ENCODE measurements around the gene WNK2.

The WNK2 gene

DNA sequence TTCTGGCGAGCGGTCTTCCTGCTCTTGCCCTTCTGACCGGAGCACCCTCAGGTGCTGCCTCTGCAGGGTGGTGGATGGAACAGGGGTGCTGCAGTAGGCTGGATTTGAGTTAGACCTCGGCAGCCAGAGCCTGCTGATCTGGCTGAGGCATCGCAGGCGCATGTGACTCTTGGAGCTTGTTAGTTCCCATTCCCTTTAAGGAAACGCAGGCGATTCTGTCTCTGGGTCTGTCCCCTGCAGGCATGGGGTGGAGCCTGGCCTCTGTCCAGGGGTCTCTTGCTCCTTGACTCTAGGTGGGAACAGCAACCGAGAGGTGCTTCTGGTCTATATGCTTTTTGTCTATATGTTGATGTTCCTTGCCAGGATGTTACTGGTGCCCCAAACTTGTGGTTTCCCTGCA is 3.1 kb downstream of the WNK2 start:
- Mint-ChIP-seq H3K4me1 (ENCODE audit: low read depth) (peaks cover 9% of the 10 kb centered on the region), H3K27me3 (peaks cover 34% of the 10 kb centered on the region), H3K4me3 (no peak overlapping the region), H3K27ac (no peak overlapping the region), H3K36me3 (ENCODE audit: low read depth) (no peaks in the 10 kb centered on the region), H3K9me3 (no peaks in the 10 kb centered on the region)
- no peak for DNase-seq

DNA sequence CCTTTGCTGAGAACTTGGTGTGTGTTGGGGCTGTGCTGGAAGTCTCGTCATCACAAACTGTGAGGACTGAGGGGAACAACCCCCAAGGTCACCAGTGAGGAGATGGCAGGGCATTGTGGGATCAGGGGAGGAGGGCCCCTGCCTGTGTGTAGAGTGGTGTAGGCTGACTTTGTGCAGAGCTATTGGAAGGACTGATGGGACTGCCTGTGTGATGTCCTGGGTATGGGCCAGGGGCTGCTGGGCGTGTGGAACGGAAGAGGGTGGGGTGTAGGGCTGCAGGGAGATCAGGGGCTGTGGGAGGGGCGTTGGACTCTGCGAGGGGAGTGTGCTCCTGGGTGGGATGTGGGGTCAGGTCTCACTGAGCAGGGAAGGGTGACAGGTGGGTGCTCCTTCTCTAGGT is 3.6 kb downstream of the WNK2 start:
- Mint-ChIP-seq H3K9me3 (no peaks in the 10 kb centered on the region), H3K27ac (peak overlapping the region; percentile 20), H3K36me3 (ENCODE audit: low read depth) (no peaks in the 10 kb centered on the region), H3K27me3 (peaks cover 28% of the 10 kb centered on the region), H3K4me3 (no peak overlapping the region), H3K4me1 (ENCODE audit: low read depth) (peaks cover 9% of the 10 kb centered on the region)
- DNase-seq: no peak

DNA sequence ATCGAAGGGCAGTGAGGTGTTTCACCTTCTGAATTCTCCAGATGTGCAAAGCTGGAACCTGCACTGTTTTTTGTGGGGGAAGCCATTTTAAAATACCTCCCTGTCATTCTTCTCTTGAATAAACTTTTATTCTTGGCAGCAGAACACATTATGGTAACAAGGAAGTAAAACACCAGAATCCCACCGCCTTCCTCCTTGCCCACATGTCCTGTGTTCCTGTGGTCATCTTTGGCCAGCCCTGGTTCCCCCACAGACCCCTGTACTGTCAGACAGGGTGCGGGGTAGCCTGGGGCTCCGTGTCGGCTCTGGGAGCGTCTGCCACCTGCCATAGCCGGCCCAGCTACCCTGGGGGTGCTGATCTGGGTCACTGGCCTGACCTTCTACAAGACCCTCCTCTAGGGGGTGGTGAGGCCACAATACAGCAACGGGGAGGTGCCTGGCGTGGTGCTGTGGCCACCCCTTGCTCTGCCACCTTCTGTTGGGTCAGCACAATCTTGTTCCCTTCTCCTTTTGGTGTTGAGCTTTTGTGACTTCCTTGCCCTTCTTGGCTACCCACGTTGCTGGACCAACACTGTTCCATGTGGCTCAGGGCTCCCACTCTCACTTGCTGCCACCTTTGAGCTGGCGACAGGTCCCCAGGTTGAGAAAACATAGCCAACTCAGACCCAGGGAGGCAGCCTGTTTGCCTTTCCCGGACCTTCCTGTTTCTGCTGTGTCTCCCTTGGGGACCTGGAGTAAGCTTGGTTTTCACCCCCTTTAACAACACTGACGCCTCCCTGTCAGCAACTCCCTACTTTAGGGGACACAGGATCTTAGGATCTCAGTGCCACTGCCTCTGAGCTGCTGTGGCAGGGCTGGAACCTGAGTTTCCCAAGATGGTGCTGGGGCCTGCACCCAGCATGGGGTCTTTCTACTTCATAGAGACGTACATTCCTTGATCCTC is 4.8 kb downstream of the WNK2 start:
- Mint-ChIP-seq H3K9me3 (no peaks in the 10 kb centered on the region), H3K36me3 (ENCODE audit: low read depth) (no peaks in the 10 kb centered on the region), H3K4me1 (ENCODE audit: low read depth) (peaks cover 1% of the 10 kb centered on the region), H3K27me3 (peaks cover 17% of the 10 kb centered on the region), H3K27ac (no peak overlapping the region), H3K4me3 (no peak overlapping the region)
- DNase-seq: no peak

DNA sequence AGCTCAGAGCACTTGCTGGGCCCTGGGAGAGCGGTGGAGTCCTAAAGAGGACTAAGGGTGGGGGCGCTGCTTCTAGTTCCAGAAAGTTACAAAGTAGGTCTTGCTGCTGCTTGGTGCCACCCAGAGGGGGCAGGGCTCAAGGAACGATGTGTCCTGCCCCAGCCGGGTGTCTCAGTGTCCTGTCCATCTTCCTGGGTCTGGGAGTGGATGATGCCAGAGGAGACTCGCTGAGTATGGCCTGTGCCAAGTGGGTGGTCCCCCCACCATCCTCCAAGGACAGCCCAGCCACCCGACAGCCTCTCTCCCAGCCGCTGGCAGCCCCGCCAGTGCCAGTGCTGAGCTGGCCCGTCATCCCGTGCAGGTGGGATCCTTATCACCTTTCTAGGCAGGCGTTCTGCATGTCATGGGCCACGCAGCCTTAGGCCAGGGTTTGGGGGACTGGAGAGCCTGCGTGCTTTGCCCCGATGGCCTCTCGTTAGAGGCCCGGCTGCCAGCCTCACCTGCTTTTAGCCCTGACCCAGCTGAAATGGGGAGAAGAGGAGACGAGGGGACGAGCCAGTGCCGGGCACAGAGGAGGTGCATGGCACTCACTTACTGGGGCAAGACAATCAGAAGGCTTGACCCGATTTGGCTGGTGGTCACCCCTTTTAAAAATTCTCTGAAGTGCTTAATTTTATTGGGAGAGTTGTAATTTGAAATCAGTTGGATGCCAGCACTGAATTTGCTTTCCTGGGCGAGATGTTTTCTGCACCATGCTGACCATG is 5.6 kb downstream of the WNK2 start:
- no peaks in the 10 kb centered on the region for H3K9me3 Mint-ChIP-seq
- no peak for DNase-seq
- no peak overlapping the region for H3K27ac Mint-ChIP-seq
- H3K4me3 Mint-ChIP-seq: no peak overlapping the region
- H3K36me3 Mint-ChIP-seq (ENCODE audit: low read depth): no peaks in the 10 kb centered on the region
- H3K27me3 Mint-ChIP-seq: peaks cover 14% of the 10 kb centered on the region
- H3K4me1 Mint-ChIP-seq (ENCODE audit: low read depth): no peaks in the 10 kb centered on the region

DNA sequence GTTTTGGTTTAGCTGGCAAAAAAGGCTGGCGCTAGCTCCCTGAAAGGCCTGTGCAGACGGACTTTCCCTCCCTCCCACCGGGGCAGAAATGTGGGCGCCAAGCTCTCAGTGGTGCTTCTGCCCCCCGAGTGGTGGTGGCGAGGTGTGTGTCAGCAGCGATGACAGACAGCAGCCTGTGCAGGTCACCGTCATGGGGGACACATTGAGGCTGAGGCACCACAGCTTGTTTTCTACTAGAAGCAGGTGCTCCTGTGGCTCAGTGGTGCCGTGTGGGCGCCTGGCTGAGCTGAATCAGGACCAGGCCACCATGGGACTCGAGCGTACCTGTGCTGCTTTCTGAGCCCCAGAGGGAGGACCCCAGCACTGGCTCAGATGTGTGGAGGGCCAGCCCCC is 6.2 kb downstream of the WNK2 start:
- no peak for DNase-seq
- Mint-ChIP-seq H3K27me3 (peaks cover 14% of the 10 kb centered on the region), H3K36me3 (ENCODE audit: low read depth) (no peaks in the 10 kb centered on the region), H3K4me1 (ENCODE audit: low read depth) (no peaks in the 10 kb centered on the region), H3K27ac (no peak overlapping the region), H3K4me3 (no peak overlapping the region), H3K9me3 (no peaks in the 10 kb centered on the region)

DNA sequence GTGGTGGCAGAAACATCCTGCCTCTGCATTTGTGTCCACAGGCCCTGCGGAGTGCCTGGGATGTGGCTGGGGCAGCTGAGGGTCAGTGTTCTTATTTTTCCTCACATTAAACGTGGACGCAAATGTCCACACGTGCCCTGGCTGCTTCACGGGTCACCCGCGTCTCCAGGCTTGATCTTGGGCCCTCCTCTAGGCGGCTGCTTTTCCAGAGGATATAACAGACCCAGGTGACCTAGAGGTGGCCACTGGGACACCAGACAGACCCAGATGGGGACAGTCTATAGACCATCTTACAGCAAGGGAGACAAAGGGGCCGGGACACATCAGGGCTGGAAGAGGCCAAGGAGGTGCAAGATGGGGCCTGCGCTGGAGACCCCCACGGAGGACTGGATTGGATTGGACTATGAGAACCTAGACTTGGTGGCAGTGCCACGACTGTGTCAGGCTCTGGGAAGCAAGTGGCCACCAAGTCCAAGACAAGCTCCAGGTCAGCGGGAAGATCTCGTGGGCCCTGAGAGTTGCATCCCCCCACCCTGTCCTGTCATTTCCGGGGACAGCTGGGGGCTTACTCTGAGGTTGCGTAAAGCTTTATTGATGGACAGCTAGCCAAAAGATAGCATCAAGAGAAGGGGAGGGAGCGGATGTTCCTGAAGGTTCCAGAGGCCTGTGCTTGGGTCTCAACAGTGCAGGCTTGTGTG is 6.9 kb downstream of the WNK2 start:
- Mint-ChIP-seq H3K27ac (no peak overlapping the region), H3K9me3 (no peaks in the 10 kb centered on the region)

DNA sequence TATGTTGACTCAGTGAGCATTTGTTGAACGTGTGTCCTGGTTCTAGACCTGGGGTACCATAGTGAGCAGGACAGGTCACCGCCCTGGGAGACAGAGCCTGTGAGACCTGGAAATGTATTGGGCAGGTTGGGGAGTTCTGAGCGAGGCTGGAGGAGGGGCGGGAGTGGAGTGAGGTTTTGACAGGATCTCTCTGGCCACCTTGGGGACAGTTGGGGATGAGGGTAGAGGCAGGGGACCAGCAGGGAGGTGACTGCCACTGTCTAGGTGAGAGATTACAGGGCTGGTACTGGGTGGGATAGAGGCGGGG is 7.4 kb downstream of the WNK2 start:
- DNase-seq: no peak
- Mint-ChIP-seq H3K27me3 (peaks cover 4% of the 10 kb centered on the region), H3K9me3 (no peaks in the 10 kb centered on the region)

More for the DNA sequence above, 6.9 kb downstream of the WNK2 start:
- Mint-ChIP-seq H3K27me3 (peaks cover 9% of the 10 kb centered on the region), H3K4me3 (no peak overlapping the region), H3K36me3 (ENCODE audit: low read depth) (no peaks in the 10 kb centered on the region), H3K4me1 (ENCODE audit: low read depth) (no peaks in the 10 kb centered on the region)
- DNase-seq: no peak

DNA sequence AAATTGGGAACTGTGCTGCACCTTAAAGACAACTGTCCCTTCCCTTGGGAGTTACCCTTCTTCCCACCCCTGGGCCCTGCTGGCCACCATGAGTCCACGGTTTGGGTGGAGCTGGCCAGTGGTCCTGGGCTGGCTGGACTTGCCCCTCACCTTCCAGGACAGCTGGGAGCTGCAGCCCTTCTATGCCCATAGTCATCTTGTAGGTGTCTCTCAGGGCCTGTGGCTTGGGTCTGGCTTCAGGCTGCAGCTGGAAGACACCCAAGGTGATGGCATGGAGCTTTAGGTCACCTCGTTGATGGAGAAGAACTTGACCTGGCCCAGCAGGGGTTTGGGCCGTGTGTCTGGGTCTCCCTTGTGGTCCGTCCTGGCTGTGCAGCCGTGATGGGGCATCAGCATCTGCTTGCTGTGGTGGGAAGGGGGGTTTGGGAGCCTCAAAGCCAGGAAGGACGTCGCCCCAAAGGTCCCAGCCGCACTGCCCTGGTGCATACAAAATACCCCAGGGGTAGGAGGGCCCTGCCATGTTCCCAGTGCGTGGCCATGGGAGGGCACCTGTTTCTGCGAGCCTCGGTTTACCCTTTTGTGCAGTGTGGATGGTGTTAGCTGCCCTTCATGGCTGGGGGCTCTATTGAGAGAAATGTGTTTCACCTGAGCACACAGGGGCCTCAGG is 8.9 kb downstream of the WNK2 start:
- Mint-ChIP-seq H3K4me1 (ENCODE audit: low read depth) (no peaks in the 10 kb centered on the region), H3K27me3 (no peaks in the 10 kb centered on the region), H3K4me3 (no peak overlapping the region), H3K27ac (no peak overlapping the region), H3K9me3 (no peaks in the 10 kb centered on the region), H3K36me3 (ENCODE audit: low read depth) (no peaks in the 10 kb centered on the region)
- no peak for DNase-seq

More for the DNA sequence above, 7.4 kb downstream of the WNK2 start:
- no peaks in the 10 kb centered on the region for H3K36me3 Mint-ChIP-seq (ENCODE audit: low read depth)
- no peak overlapping the region for H3K4me3 Mint-ChIP-seq
- H3K27ac Mint-ChIP-seq: no peak overlapping the region
- H3K4me1 Mint-ChIP-seq (ENCODE audit: low read depth): no peaks in the 10 kb centered on the region

DNA sequence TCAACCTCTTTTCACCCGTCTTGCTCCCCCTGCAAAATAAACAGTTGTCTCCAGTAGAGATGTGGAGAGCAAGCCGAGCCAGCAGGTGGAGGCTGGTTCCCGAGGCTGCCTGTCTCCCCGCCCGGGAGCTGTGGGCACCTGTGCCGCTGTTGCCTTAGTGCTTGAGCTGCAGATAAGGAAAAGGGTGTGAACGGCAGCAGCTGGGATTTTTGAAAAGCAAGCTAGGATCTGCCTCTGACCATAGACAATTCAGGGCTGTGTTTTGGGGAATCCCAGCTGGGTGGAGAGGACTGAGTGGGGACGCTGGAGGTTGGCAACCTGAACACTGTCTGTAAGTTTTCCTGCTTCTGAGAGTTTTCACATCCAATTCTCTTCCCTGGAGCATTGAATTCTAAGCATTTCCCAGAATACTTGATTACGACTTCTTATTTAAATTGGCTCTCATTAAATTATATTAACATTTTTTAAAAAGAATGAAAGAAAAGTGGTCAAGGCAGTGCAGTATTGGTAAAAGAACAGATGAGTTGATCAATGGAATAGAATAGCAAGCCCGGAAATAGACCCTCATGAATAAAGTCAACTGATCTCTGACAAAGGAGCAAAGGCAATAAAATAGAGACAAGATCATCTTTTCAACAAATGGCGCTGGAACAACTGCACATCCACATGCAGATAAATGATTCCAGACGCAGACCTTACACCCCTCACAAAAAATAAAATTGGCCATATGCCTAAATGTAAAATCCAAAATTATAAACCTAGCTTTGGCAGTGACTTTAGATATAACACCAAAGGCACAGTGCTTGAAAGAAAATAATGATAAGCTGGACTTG is 9.7 kb downstream of the WNK2 start:
- no peaks in the 10 kb centered on the region for H3K36me3 Mint-ChIP-seq (ENCODE audit: low read depth)
- H3K4me1 Mint-ChIP-seq (ENCODE audit: low read depth): no peaks in the 10 kb centered on the region
- H3K27me3 Mint-ChIP-seq: no peaks in the 10 kb centered on the region
- H3K27ac Mint-ChIP-seq: no peak overlapping the region
- DNase-seq: no peak
- H3K4me3 Mint-ChIP-seq: no peak overlapping the region
- no peaks in the 10 kb centered on the region for H3K9me3 Mint-ChIP-seq

DNA sequence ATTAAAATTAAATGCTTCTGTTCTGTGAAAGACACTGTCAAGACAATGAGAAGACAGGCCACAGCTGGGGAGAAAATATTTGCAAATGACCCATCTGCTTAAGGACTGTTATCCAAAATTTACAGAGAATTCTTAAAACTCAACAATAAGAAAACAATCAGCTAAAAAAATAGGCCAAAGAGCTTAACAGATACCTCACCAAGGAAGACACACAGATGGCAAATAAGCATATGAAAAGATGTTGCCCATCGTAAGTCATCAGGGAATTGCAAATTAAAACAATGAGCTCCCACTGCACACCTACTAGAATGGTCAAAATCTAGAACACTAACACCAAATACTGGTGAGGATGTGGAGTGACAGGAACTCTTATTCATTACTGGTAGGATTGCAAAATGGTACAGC is 10.3 kb downstream of the WNK2 start:
- Mint-ChIP-seq H3K27ac (no peak overlapping the region), H3K4me3 (no peak overlapping the region), H3K4me1 (ENCODE audit: low read depth) (no peaks in the 10 kb centered on the region), H3K36me3 (ENCODE audit: low read depth) (no peaks in the 10 kb centered on the region), H3K27me3 (no peaks in the 10 kb centered on the region), H3K9me3 (no peaks in the 10 kb centered on the region)
- DNase-seq: no peak

DNA sequence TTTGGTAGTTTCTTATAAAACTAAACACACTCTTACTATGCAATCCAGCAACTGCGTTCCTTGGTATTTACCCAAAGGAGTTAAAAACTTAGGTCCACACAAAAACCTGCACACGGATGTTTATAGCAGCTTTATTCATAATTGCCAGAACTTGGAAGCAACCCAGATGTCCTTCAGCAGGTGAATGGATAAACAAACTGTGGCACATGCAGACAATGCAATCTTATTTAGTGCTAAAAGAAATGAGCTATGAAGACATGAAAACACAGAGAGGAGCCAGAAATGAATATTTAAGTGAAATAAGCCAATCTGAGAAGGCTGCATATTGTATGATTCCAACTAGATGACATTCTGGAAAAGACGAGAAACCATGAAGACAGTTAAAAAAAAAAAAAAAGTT is 10.7 kb downstream of the WNK2 start:
- no peak for DNase-seq
- H3K27me3 Mint-ChIP-seq: no peaks in the 10 kb centered on the region
- H3K9me3 Mint-ChIP-seq: no peaks in the 10 kb centered on the region
- H3K27ac Mint-ChIP-seq: no peak overlapping the region
- H3K4me1 Mint-ChIP-seq (ENCODE audit: low read depth): no peaks in the 10 kb centered on the region
- H3K4me3 Mint-ChIP-seq: no peak overlapping the region
- H3K36me3 Mint-ChIP-seq (ENCODE audit: low read depth): no peaks in the 10 kb centered on the region

DNA sequence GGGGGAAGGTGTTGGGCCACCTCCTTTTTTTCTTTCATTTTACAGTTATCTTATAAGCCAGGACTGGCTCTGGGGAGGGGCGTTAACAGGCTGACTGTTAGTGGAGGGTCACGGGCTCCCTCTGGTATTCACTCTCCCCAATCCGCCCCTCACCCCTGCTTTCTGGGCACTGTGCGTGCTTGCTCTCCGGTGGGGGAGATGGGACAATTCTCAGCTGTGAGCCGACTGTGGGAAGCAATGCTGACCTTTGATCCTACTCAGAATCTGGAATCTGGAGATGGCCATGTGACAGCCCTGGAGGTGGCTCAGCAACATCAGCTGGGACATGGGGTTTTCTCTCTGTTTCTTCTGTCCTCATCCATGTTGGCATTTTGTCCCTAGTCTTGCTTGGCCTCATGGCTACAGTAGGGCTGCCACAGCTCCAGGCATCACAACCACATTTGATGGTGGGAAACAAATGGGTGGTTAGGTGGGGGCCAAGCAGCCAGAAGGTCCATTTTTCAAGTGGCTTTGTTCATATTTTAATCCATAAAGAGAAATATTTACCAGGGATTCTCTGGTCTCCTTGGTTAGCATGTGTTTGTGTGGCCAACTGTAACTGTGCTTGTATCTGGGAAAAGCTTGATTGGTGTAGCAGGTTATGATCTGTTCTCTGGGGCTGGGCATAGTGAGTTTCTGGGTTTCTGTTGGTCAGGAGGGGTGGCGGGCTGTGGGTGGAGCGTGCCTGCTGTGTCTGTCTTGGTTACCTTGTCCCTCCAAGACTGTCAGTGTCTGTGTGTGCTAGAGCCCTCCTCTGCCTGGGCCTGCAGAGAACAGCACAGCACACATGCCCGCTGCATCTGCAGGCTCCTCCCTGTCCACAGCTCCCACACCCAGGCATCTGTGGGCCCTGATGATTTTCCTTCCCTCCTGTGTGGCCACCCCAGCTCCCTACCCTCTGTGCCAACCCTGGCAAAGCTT is 12.4 kb downstream of the WNK2 start:
- Mint-ChIP-seq H3K27me3 (no peaks in the 10 kb centered on the region), H3K9me3 (no peaks in the 10 kb centered on the region), H3K4me3 (no peak overlapping the region), H3K4me1 (ENCODE audit: low read depth) (no peaks in the 10 kb centered on the region), H3K36me3 (ENCODE audit: low read depth) (no peaks in the 10 kb centered on the region), H3K27ac (no peak overlapping the region)
- DNase-seq: no peak

DNA sequence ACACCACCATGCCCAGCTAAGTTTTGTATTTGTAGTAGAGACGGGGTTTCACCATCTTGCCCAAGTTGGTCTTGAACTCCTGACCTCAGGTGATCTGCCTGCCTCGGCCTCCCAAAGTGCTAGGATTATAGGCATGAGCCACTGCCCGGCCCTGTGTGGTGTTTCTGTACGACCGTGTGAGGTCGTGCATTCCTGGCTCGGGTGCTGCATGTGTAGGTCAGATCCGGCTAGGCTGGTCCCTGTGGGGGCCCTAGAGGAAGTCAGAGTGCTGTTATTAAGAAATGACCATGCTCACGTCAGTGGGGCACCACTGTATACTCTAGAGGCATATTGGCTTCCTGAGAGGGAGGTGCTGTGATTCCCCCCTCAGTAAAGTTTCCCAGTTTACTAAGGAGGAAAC is 13.7 kb downstream of the WNK2 start:
- no peaks in the 10 kb centered on the region for H3K27me3 Mint-ChIP-seq
- no peak for DNase-seq
- H3K27ac Mint-ChIP-seq: no peak overlapping the region
- H3K36me3 Mint-ChIP-seq (ENCODE audit: low read depth): no peaks in the 10 kb centered on the region
- H3K4me3 Mint-ChIP-seq: no peak overlapping the region
- H3K4me1 Mint-ChIP-seq (ENCODE audit: low read depth): no peaks in the 10 kb centered on the region
- H3K9me3 Mint-ChIP-seq: no peaks in the 10 kb centered on the region

All from activated T-cell treated with anti-CD3 and anti-CD28 coated beads, Interleukin-2, amount 50 U/mL, for 24 hours (primary cell).